H1 (cell line): ENCODE measurements around the gene DGKH. TPM values are rescaled to one million over a fixed set of nuclear protein-coding genes. Genes with fewer than 3 reads are reported as not detected.

ENCODE experiments used
- CHD7 ChIP-seq: fragments of 300-600 bp; sonication (generic); IDR thresholded peaks from 2 replicates; pipeline ENCODE4 v1.7.1; 2012; ENCODE audit warnings: low read length, moderate library complexity, mild to moderate bottlenecking, inconsistent platforms; ENCODE audit not compliant: insufficient replicate concordance
- KDM5A ChIP-seq: fragments of 200-600 bp; IDR thresholded peaks from 2 replicates; pipeline ENCODE4 v1.7.1; 2012; ENCODE audit warnings: mild to moderate bottlenecking, low read length, inconsistent platforms, mixed read lengths
- polyA plus RNA-seq, 7 experiments: library from polyadenylated mRNA; depleted of rRNA in 3 of 7; stranded (reverse) in 5 of 7; unstranded in 2 of 7; fragments of >200 nt in 5 of 7; fragments of 200-250 nt in 2 of 7; gene quantifications; 1 replicate in 5 of 7; 2 replicates in 1 of 7; 4 replicates in 1 of 7; pipeline versions ENCODE4 v1.2.1 to v1.2.3, GENCODE V29; 2011 to 2013; ENCODE audit warnings: missing spikeins in 2 of 7, mixed read lengths in 2 of 7
- total RNA-seq: library from RNA; stranded (reverse); fragmentation: NEBNext Ultra II Directional; extraction: Animal tissue kit (Norgen Biotek cat#: 25700); gene quantifications from 2 replicates; pipeline ENCODE4 v1.2.1, GENCODE V29; 2021

Gene DGKH
- total and polyA plus RNA-seq, 2 of the 8 experiments (the other 6 are each of a cell fraction or from before 2014, with no cell fraction given), result 2.1 to 7.9 TPM

GRCh38 chr13:42002066-42002465 lies 46.4 kb upstream of the DGKH start (continued):
- TF ChIP-seq CHD7, result no peak
- TF ChIP-seq KDM5A, result no peak
- TF ChIP-seq, all 59 proteins: peak for 0
